Spleen (tissue), 11 donors: ENCODE data around the gene PRKCD. TPM values are rescaled to one million over a fixed set of nuclear protein-coding genes. Genes with fewer than 3 reads are reported as not detected.
A peak's percentile ranks its signal among the peaks of the same experiment; 100 is the strongest.

Experiments used
- DNase-seq: peaks from one replicate; pipeline ENCODE4 v3.0.0-alpha.2; 2020
- H3K27ac ChIP-seq, 8 donors: fragments of 200-600 bp; sonication (generic) in 7 of 8; 1 replicate in 4 of 8; 2 replicates in 4 of 8; pipeline versions ENCODE4 v1.5.0 to v1.8.0; 2016 to 2021; ENCODE audit warnings: inconsistent platforms in 4 of 8, mild to moderate bottlenecking in 4 of 8, moderate library complexity in 1 of 8
- H3K27me3 ChIP-seq, 7 donors: fragments of 200-600 bp; sonication (generic) in 6 of 7; replicated peaks in 1 of 7; 1 replicate in 4 of 7; 2 replicates in 3 of 7; pipeline versions ENCODE4 v1.5.0 to v1.8.0; 2016 to 2021; ENCODE audit warnings: inconsistent platforms in 3 of 7, mild to moderate bottlenecking in 1 of 7
- H3K36me3 ChIP-seq, 6 donors: fragments of 200-600 bp; sonication (generic) in 5 of 6; 1 replicate in 4 of 6; 2 replicates in 2 of 6; pipeline versions ENCODE4 v1.5.0 to v1.8.0; 2016 to 2021; ENCODE audit warnings: inconsistent platforms in 2 of 6
- H3K4me1 ChIP-seq, 6 donors: fragments of 200-600 bp; sonication (generic) in 5 of 6; 1 replicate in 3 of 6; 2 replicates in 3 of 6; pipeline versions ENCODE4 v1.5.0 to v1.8.0; 2016 to 2021; ENCODE audit warnings: inconsistent platforms in 3 of 6
- H3K4me3 ChIP-seq, 8 donors: fragments of 200-600 bp; sonication (generic) in 7 of 8; 1 replicate in 4 of 8; 2 replicates in 4 of 8; pipeline versions ENCODE4 v1.5.0 to v1.8.0; 2016 to 2021; ENCODE audit warnings: inconsistent platforms in 4 of 8, mild to moderate bottlenecking in 4 of 8, moderate library complexity in 2 of 8
- H3K9me3 ChIP-seq, 8 donors: fragments of 200-600 bp; sonication (generic) in 7 of 8; 1 replicate in 4 of 8; 2 replicates in 4 of 8; pipeline versions ENCODE4 v1.5.0 to v1.8.0; 2016 to 2021; ENCODE audit warnings: inconsistent platforms in 4 of 8
- POLR2A ChIP-seq, 3 donors: fragments of 450-650 bp; IDR thresholded peaks; one replicate each; pipeline ENCODE4 v1.5.1; 2017; ENCODE audit warnings: antibody characterized with exemption in 3 of 3, mild to moderate bottlenecking in 1 of 3
- POLR2AphosphoS5 ChIP-seq, 3 donors: sonication (generic); formaldehyde crosslinking; IDR thresholded peaks; one replicate each; pipeline ENCODE4 v1.5.1; 2017; ENCODE audit warnings: antibody characterized with exemption in 3 of 3
- WGBS, 5 donors: extraction: QIAGEN DNeasy Blood & Tissue Kit in 3 of 5; methylation state at CpG; one replicate each; pipeline versions ENCODE4 v1.1.5 to v1.1.7; 2013 to 2018; 5-methylcytosine and 5-hydroxymethylcytosine counted together
- intact Hi-C: fragments of 100-400 bp; cut with DNase I; formaldehyde crosslinking; loops from one replicate; pipeline ENCODE4 v1.15.0; 2023; ENCODE audit warnings: low total_unique reads
- polyA plus RNA-seq, 3 donors: library from polyadenylated mRNA; stranded (reverse); fragments of 200-250 nt; gene quantifications; one replicate each; pipeline ENCODE4 v1.2.1, GENCODE V29; 2013
- total RNA-seq, 7 donors: library from RNA; depleted of rRNA in 3 of 7; stranded (reverse); fragments of >200 nt in 3 of 7; fragmentation: NEBNext Ultra II Directional in 4 of 7; extraction: Animal tissue kit (Norgen Biotek cat#: 25700) in 4 of 7; gene quantifications; one replicate each; pipeline versions ENCODE4 v1.1.0 to v1.2.1, GENCODE V29; 2016 to 2021
- TF ChIP-seq, protein P1 (sequence below), 11 experiments: fragments of 200-600 bp in 7 of 11; fragments of 450-650 bp in 4 of 11; sonication (generic) in 4 of 11; IDR thresholded peaks in 8 of 11; conservative IDR thresholded peaks in 3 of 11; 1 replicate in 7 of 11; 2 replicates in 4 of 11; pipeline versions ENCODE4 v1.4.0 to v1.8.0; 2016 to 2021; ENCODE audit warnings: antibody characterized with exemption in 11 of 11, inconsistent platforms in 4 of 11, mild to moderate bottlenecking in 1 of 11
- donor health status: healthy with polysubstance abuse.
- donor health status: DM: no; HTN: no; CAD: no; lungs with moderate emphysema.
- donor health status: DM: no; HTN: no; CAD: no.
- donor health status: Bipolar disorder and iron deficiency.
- donor health status: healthy.
- donor health status: DM: no; HTN: no; CAD: no.
- donor health status: DM: yes; HTN: yes; CAD: no.

Gene PRKCD
- total and polyA plus RNA-seq, 10 donors, result 22.2 to 100 (median 48.5) TPM

DNA sequence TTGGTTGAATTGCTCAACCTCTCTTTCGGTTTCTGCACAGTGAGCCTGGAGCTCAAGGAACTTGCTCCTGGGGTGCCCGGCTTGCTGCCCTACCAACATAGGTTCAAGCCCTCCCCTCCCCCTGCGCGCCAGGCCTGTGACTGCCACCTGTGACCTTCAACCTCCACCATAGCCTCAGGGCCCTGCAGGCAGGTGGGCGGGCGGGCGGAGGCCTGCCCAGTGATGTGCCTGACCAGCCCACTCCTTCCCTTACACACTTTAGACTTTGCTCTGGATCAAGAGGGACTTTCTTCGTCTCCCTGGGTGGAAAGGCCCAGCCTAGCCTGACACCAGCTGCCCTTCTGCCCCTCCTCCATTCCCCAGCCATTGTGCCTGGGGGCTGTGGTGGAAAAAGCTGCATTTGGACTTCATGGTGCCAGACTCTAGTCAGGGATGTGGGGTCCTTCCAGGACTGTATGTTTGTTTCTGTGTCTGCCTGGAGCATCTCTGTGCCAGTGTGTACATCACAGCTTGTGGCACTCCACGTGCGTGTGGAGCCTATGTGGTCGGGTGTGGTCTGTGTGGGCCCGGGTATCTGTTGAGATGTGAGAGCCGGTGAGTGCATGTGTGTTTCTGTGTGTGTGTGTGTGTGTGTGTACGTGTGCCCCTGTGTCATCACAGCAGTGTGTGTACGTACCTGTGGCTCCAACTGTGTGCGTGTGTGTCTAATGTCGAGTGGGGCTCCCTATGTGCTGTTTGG is 9.5 kb downstream of the PRKCD start:
- WGBS, 5 donors, result 38 to 73% (median 58%) methylated on average over 15 to 17 of the region's 17 CpGs
- Histone ChIP-seq H3K36me3 (peaks cover 0 to 57% (median 2%) of the 10 kb centered on the region in 6 donors), H3K27me3 (no peaks in the 10 kb centered on the region), H3K4me1 (peaks cover 73 to 100% (median 100%) of the 10 kb centered on the region in 6 donors), H3K27ac (peak overlapping the region in 7 of 8 donors; percentile 54 to 98 (median 77)), H3K9me3 (no peaks in the 10 kb centered on the region), H3K4me3 (peak overlapping the region in 5 of 8 donors; percentile 11 to 56 (median 27))
- intact Hi-C loops, result no loop called here
- peak; percentile 89 for DNase-seq
- TF ChIP-seq, protein P1, sequence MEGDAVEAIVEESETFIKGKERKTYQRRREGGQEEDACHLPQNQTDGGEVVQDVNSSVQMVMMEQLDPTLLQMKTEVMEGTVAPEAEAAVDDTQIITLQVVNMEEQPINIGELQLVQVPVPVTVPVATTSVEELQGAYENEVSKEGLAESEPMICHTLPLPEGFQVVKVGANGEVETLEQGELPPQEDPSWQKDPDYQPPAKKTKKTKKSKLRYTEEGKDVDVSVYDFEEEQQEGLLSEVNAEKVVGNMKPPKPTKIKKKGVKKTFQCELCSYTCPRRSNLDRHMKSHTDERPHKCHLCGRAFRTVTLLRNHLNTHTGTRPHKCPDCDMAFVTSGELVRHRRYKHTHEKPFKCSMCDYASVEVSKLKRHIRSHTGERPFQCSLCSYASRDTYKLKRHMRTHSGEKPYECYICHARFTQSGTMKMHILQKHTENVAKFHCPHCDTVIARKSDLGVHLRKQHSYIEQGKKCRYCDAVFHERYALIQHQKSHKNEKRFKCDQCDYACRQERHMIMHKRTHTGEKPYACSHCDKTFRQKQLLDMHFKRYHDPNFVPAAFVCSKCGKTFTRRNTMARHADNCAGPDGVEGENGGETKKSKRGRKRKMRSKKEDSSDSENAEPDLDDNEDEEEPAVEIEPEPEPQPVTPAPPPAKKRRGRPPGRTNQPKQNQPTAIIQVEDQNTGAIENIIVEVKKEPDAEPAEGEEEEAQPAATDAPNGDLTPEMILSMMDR (IDR thresholded peaks at IDR 0.05 in 8 of 11, conservative IDR thresholded peaks at IDR 0.05 in 3 of 11), result no peak
- TF ChIP-seq POLR2A (IDR thresholded peaks at IDR 0.05) (no peak), POLR2AphosphoS5 (IDR thresholded peaks at IDR 0.05) (peak; percentile 60 to 65 (median 64))

GRCh38 chr3:53171064-53171418 is 10.0 kb downstream of the PRKCD start:
- H3K27me3 ChIP-seq, result no peaks in the 10 kb centered on the region
- TF ChIP-seq, protein P1 (IDR thresholded peaks at IDR 0.05 in 8 of 11, conservative IDR thresholded peaks at IDR 0.05 in 3 of 11), result no peak
- TF ChIP-seq POLR2AphosphoS5 (IDR thresholded peaks at IDR 0.05), result peak in 1 of 3 donors; percentile 12
- 51 to 70% (median 64%) methylated on average over 5 to 7 of the region's 7 CpGs for WGBS, 5 donors
- intact Hi-C loops, result no loop called here
- H3K36me3 ChIP-seq, result peaks cover 0 to 57% (median 2%) of the 10 kb centered on the region in 6 donors
- DNase-seq, result no peak
- H3K4me1 ChIP-seq, result peaks cover 70 to 100% (median 100%) of the 10 kb centered on the region in 6 donors
- peak overlapping the region in 2 of 8 donors; percentile 11 to 56 for H3K4me3 ChIP-seq
- H3K9me3 ChIP-seq, result no peaks in the 10 kb centered on the region
- H3K27ac ChIP-seq, result peak overlapping the region in 4 of 8 donors; percentile 77 to 98 (median 94)

DNA sequence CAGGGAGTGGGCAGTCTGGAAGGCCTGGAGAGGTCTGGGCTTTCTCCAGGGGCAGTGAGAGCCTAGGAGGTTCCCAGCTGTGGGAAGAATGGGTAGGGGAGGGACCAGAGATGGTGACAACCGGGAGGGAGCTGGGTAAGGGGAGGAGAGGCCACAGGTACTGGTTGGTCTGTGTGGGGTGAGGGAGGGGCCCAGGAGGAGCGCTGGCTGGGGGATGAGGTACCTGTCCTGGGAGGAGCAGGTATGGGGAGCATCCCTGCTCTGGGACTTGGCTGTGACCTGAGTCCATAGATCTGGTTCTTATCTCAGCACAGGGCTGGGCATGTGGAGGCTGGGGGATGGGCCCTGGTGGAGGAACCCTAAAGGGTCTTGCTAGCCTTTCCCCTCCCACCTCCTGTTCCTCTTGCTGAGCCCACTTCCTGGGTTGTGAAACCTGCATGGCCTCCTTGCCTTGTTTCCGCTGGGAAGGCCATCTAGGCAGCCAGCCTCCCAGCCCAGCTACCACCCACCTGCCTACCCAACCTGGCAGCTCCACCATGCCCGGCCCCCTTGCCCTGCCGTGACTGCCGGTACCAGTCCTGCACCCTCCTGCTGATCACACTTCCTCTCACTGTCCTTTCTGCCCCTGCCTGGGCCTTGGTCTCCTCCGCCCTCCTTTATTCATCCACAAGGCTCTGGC is 11.0 kb downstream of the PRKCD start:
- WGBS, 5 donors, result 32 to 63% (median 49%) methylated on average over 7 of the region's 7 CpGs
- no peaks in the 10 kb centered on the region for H3K27me3 ChIP-seq
- TF ChIP-seq, protein P1 (IDR thresholded peaks at IDR 0.05 in 8 of 11, conservative IDR thresholded peaks at IDR 0.05 in 3 of 11), result no peak
- peak in 2 of 3 donors; percentile 41 to 52 for TF ChIP-seq POLR2AphosphoS5 (IDR thresholded peaks at IDR 0.05)
- TF ChIP-seq POLR2A (IDR thresholded peaks at IDR 0.05), result no peak
- H3K27ac ChIP-seq, result peak overlapping the region in 5 of 8 donors; percentile 41 to 98 (median 93)
- H3K36me3 ChIP-seq, result peaks cover 0 to 60% (median 2%) of the 10 kb centered on the region in 6 donors
- intact Hi-C loops, result no loop called here
- no peaks in the 10 kb centered on the region for H3K9me3 ChIP-seq
- H3K4me3 ChIP-seq, result peak overlapping the region in 1 of 8 donors; percentile 56
- peaks cover 61 to 100% (median 99%) of the 10 kb centered on the region in 6 donors for H3K4me1 ChIP-seq
- DNase-seq, result no peak

- whole genome bisulfite sequencing, 5 donors, result 70 to 84% (median 74%) methylated on average over 3 to 5 of the region's 5 CpGs
- no peak for DNase-seq
- Histone ChIP-seq H3K4me3 (no peak overlapping the region), H3K4me1 (peaks cover 50 to 98% (median 92%) of the 10 kb centered on the region in 6 donors), H3K36me3 (peaks cover 0 to 66% (median 4%) of the 10 kb centered on the region in 6 donors), H3K9me3 (no peaks in the 10 kb centered on the region), H3K27me3 (no peaks in the 10 kb centered on the region), H3K27ac (peak overlapping the region in 4 of 8 donors; percentile 77 to 98 (median 94))
- TF ChIP-seq POLR2AphosphoS5 (IDR thresholded peaks at IDR 0.05) (no peak), POLR2A (IDR thresholded peaks at IDR 0.05) (no peak)
- TF ChIP-seq, protein P1 (IDR thresholded peaks at IDR 0.05 in 8 of 11, conservative IDR thresholded peaks at IDR 0.05 in 3 of 11), result no peak
- intact Hi-C loops, result no loop called here
Measured at GRCh38 chr3:53173107-53173506, 12.1 kb downstream of the PRKCD start.
